Measurements from ENCODE around the gene SLC16A4. TPM values are rescaled to one million over a fixed set of nuclear protein-coding genes. Genes with fewer than 3 reads are reported as not detected.

The SLC16A4 gene
- total and polyA plus RNA-seq, 10 of the 15 experiments (the other 5 are each of a cell fraction or from before 2014, with no cell fraction given): 0.13 to 2.2 (median 0.26) TPM; not detected in 1

- ChIA-PET CTCF (interaction anchor here (17.1 kb wide), 1 partner anchor 111 kb away, joined by 753 read pairs; the partner anchor contains the start of gene KCNC4), SMC1A (ENCODE audit: uncharacterized antibody, unreplicated experiment) (interaction anchor here (1.3 to 22.8 kb wide), 2 partner anchors 111 to 141 kb away, joined by 4 to 524 read pairs; partner anchors contain the start of gene KCNC4), RAD21 (ENCODE audit: unreplicated experiment) (interaction anchor here (3.2 to 13.1 kb wide), 2 partner anchors 111 to 116 kb away, joined by 18 to 319 read pairs; partner anchors contain the start of gene KCNC4), POLR2A (interaction anchor here (1.1 kb wide), 1 partner anchor 111 kb away, joined by 3 read pairs; no protein-coding TSS in a partner anchor)
- Histone ChIP-seq H3K27ac (ENCODE audit: control insufficient read depth, insufficient read depth) (no peak overlapping the region), H3K4me3 (no peak overlapping the region), H3K4me2 (ENCODE audit: control insufficient read depth, insufficient read depth) (no peak overlapping the region), H3K9ac (ENCODE audit: control insufficient read depth, insufficient read depth, low read length) (no peak overlapping the region), H3K4me1 (ENCODE audit: control insufficient read depth, insufficient read depth, low read length) (no peaks in the 10 kb centered on the region), H3K9me3 (replicated peaks; ENCODE audit: control insufficient read depth, insufficient read depth, low read length) (no peaks in the 10 kb centered on the region; the same call in 2 of the 3 replicates), H3K79me2 (ENCODE audit: control insufficient read depth, insufficient read depth, low read length) (no peaks in the 10 kb centered on the region), H3K27me3 (replicated peaks in 1 of 2; ENCODE audit: control insufficient read depth in 2 of 2, insufficient read depth in 2 of 2, low read length in 1 of 2) (no peaks in the 10 kb centered on the region), H2AFZ (ENCODE audit: control insufficient read depth, low read depth, low read length) (no peak overlapping the region), H4K20me1 (ENCODE audit: control insufficient read depth, insufficient read depth) (no peaks in the 10 kb centered on the region), H3K36me3 (ENCODE audit: control insufficient read depth in 2 of 2, insufficient read depth in 2 of 2, low read length in 1 of 2) (no peaks in the 10 kb centered on the region)
- intact Hi-C loops (cut with micrococcal nuclease; ENCODE audit: unreplicated experiment) (no loop called here), in situ Hi-C loops (cut with MboI) (no loop called here)
- FAIRE-seq: no peak
- ATAC-seq: no peak
- TF ChIP-seq NR2C2 (IDR thresholded peaks at IDR 0.05; ENCODE audit: borderline replicate concordance, control insufficient read depth, insufficient read length, low read depth) (no peak), POLR2A (IDR thresholded peaks at IDR 0.05; ENCODE audit: low read depth, low read length) (no peak), SMAD5 (IDR thresholded peaks at IDR 0.05; ENCODE audit: low read depth) (no peak), SUZ12 (IDR thresholded peaks at IDR 0.05; ENCODE audit: unreplicated experiment) (no peak), ZBTB40 (IDR thresholded peaks at IDR 0.05; ENCODE audit: borderline replicate concordance) (no peak), HDAC6 (IDR thresholded peaks at IDR 0.05; ENCODE audit: unreplicated experiment) (no peak), NKRF (conservative IDR thresholded peaks at IDR 0.05) (no peak), BRCA1 (IDR thresholded peaks at IDR 0.05; ENCODE audit: low read depth, low read length) (no peak), STAT3 (IDR thresholded peaks at IDR 0.05; ENCODE audit: low read depth, low read length) (no peak)
- no peak for DNase-seq (ENCODE audit: low read depth, low spot score)
- WGBS (ENCODE audit: insufficient coverage, insufficient replicate concordance, low lambda C conversion rate, missing lambda C conversion rate): 29% methylated on average over 4 of the region's 4 CpGs
- no TSS peak for BruUV-seq (replicated peaks)
Measured at GRCh38 chr1:110319332-110320167, 71.3 kb downstream of the SLC16A4 start.
